Esophagus squamous epithelium (tissue), 4 donors: ENCODE results near the gene ASIC1.

Experiments
- CTCF ChIP-seq, 6 experiments: fragments of 450-650 bp in 4 of 6; fragments of 200-600 bp in 2 of 6; sonication (generic) in 2 of 6; IDR thresholded peaks; one replicate each; pipeline ENCODE4 v1.5.1; 2016 to 2019; ENCODE audit warnings: antibody characterized with exemption in 6 of 6, mild to moderate bottlenecking in 4 of 6, moderate library complexity in 4 of 6
- POLR2A ChIP-seq, 4 donors: fragments of 450-650 bp; IDR thresholded peaks; one replicate each; pipeline ENCODE4 v1.6.1; 2017; ENCODE audit warnings: antibody characterized with exemption in 4 of 4, mild to moderate bottlenecking in 4 of 4, moderate library complexity in 3 of 4

DNA sequence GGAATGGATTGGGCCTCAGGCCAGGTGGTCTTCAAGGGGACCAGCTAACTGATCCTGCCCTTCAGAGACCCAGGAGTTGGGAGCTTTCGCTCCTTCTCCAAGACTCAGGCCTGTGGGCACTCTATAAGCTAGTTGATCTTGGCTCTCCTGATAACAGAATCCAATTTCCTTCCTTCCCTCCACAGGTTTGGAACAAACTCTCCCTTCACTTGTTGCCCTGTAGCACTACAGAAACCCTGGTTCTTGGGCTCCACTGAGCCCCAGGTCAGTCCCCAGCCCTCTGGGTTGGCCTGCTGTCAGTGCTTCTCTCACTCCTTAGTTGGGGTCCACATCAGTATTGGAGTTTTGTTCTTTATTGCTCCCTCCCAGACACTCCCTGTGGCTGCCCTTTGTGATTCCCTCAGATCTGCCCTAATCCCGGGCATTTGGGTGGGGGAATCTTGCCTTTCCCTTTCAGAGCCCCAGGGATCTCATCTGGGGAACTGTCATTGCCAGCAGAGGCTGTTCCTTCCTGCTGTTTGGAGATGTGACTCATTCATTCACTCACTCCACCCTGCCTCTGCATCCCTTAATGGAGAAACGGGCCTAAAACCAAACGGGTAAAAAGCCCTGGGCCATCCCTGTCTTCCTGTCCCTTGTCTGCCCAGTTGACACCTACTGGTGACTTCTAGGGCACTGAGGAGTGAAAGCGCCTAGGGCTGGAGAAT, 42.1 kb downstream of the ASIC1 start:
- no peak for TF ChIP-seq POLR2A (IDR thresholded peaks at IDR 0.05)
- no peak for TF ChIP-seq CTCF (IDR thresholded peaks at IDR 0.05)
